ENCODE data around the gene SLC47A1. TPM values are rescaled to one million over a fixed set of nuclear protein-coding genes. Genes with fewer than 3 reads are reported as not detected.

SLC47A1 gene
- total RNA-seq, 1 donor from 2014 or later, result 13.4 TPM

GRCh38 chr17:19610879-19611278 is 77.2 kb downstream of the SLC47A1 start:
- H3K36me3 ChIP-seq, result no peaks in the 10 kb centered on the region
- ATAC-seq (peak; percentile 80), DNase-seq (no peak)
- intact Hi-C loops (cut with DNase I), result no loop called here
- no peak overlapping the region for H3K27ac ChIP-seq
- TF ChIP-seq, protein P1, sequence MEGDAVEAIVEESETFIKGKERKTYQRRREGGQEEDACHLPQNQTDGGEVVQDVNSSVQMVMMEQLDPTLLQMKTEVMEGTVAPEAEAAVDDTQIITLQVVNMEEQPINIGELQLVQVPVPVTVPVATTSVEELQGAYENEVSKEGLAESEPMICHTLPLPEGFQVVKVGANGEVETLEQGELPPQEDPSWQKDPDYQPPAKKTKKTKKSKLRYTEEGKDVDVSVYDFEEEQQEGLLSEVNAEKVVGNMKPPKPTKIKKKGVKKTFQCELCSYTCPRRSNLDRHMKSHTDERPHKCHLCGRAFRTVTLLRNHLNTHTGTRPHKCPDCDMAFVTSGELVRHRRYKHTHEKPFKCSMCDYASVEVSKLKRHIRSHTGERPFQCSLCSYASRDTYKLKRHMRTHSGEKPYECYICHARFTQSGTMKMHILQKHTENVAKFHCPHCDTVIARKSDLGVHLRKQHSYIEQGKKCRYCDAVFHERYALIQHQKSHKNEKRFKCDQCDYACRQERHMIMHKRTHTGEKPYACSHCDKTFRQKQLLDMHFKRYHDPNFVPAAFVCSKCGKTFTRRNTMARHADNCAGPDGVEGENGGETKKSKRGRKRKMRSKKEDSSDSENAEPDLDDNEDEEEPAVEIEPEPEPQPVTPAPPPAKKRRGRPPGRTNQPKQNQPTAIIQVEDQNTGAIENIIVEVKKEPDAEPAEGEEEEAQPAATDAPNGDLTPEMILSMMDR (IDR thresholded peaks at IDR 0.05), result no peak
- no peaks in the 10 kb centered on the region for H3K9me3 ChIP-seq
- H3K4me3 ChIP-seq, result no peak overlapping the region
- no peaks in the 10 kb centered on the region for H3K4me1 ChIP-seq
- H3K27me3 ChIP-seq, result no peaks in the 10 kb centered on the region

DNA sequence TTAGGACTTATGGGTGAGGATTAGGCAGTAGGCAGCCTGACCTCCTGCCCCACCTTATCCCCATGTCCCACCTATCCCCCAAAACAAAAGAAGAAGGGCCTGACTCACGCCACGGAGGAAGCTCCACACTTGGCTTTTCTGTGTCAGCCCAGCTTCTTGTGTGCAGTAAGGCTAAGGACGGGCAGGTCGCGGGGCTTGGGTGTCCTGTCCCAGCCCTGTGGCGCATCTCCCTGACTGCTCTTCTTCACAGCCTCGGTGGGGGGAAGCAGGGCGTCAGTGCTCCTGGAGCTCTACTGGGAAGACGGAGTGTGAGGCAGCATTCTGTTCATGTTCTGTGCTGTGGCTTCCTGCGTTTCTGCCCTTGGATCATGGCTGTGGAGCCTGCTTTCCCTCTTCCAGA is 80.3 kb downstream of the SLC47A1 start:
- ATAC-seq (no peak), DNase-seq (no peak)
- Histone ChIP-seq H3K4me3 (no peak overlapping the region), H3K36me3 (no peaks in the 10 kb centered on the region), H3K4me1 (no peaks in the 10 kb centered on the region), H3K27me3 (no peaks in the 10 kb centered on the region), H3K27ac (no peak overlapping the region), H3K9me3 (peaks cover 14% of the 10 kb centered on the region)
- intact Hi-C loops (cut with DNase I), result no loop called here
- TF ChIP-seq, protein P1 (IDR thresholded peaks at IDR 0.05), result no peak

DNA sequence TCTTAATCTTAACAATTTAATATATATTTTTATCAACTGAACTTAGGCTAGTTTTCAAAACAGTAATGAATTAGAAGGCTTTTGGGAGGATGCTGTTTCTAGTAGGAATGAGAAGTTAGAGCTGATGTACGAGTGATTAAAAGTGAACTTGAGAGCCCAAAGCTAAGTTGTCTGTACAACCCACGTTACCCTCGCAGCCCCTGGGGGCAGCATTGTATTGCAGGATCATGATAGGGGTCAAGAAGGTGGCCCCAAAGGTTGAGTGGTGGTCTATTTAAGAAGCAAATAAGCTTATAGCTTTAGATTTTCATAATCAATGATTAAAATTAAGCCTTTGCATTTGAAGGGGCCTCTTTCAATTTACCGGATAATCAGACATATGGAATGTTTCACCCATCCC is 81.2 kb downstream of the SLC47A1 start:
- Histone ChIP-seq H3K4me1 (no peaks in the 10 kb centered on the region), H3K36me3 (no peaks in the 10 kb centered on the region), H3K27ac (no peak overlapping the region), H3K27me3 (no peaks in the 10 kb centered on the region), H3K9me3 (peaks cover 23% of the 10 kb centered on the region), H3K4me3 (no peak overlapping the region)
- no peak for DNase-seq
- TF ChIP-seq, protein P1 (IDR thresholded peaks at IDR 0.05), result no peak
- intact Hi-C loops (cut with DNase I), result no loop called here
- no peak for ATAC-seq

- H3K36me3 ChIP-seq, result no peaks in the 10 kb centered on the region
- H3K9me3 ChIP-seq, result peaks cover 33% of the 10 kb centered on the region
- no peak overlapping the region for H3K4me3 ChIP-seq
- TF ChIP-seq, protein P1 (IDR thresholded peaks at IDR 0.05), result no peak
- no peaks in the 10 kb centered on the region for H3K27me3 ChIP-seq
- ATAC-seq (no peak), DNase-seq (no peak)
- H3K4me1 ChIP-seq, result no peaks in the 10 kb centered on the region
- intact Hi-C loops (cut with DNase I), result no loop called here
- no peak overlapping the region for H3K27ac ChIP-seq
These were observed 84.4 kb downstream of the SLC47A1 start for GRCh38 chr17:19618015-19618414.

DNA sequence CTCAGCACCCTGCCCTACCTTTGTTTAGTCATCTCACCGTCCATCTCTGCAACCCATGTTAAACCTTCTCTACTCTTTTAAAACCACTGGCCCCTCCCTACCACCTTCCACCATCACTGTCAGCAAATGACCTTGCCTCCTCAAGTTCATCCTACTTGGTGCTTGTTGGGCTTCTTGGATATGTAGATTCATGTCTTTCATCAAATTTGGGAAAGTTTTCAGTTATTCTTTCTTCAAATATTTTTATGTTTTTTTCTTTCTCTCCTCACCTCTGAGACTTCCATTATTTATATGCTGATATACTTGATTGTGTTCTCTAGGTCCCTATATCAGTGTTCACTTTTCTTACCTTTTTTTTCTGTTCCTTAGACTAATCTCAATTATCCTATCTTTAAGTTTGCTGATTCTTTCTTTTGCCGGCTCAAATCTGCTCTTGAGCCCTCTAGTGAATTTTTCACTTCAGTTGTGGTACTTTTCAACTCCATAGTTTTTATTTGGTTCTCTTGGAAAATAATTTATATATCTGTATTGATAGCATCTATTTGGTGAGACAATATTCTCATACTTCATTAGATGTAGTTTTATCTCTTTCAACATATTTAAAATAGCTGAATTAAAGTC is 86.2 kb downstream of the SLC47A1 start:
- TF ChIP-seq, protein P1 (IDR thresholded peaks at IDR 0.05), result no peak
- ATAC-seq, result no peak

GRCh38 chr17:19621697-19622096 is 88.0 kb downstream of the SLC47A1 start:
- intact Hi-C loops (cut with DNase I), result no loop called here
- peaks cover 33% of the 10 kb centered on the region for H3K9me3 ChIP-seq
- no peak for DNase-seq

More for the DNA sequence above, 86.2 kb downstream of the SLC47A1 start:
- Histone ChIP-seq H3K36me3 (no peaks in the 10 kb centered on the region), H3K9me3 (peaks cover 33% of the 10 kb centered on the region), H3K4me1 (no peaks in the 10 kb centered on the region), H3K4me3 (no peak overlapping the region), H3K27me3 (no peaks in the 10 kb centered on the region), H3K27ac (no peak overlapping the region)
- DNase-seq, result no peak
- intact Hi-C loops (cut with DNase I), result no loop called here

More at GRCh38 chr17:19621697-19622096, 88.0 kb downstream of the SLC47A1 start:
- Histone ChIP-seq H3K27ac (no peak overlapping the region), H3K27me3 (no peaks in the 10 kb centered on the region), H3K36me3 (no peaks in the 10 kb centered on the region), H3K4me3 (no peak overlapping the region), H3K4me1 (no peaks in the 10 kb centered on the region)
- ATAC-seq, result no peak
- TF ChIP-seq, protein P1 (IDR thresholded peaks at IDR 0.05), result no peak

Data from upper lobe of right lung (tissue), 1 donor.